HEK293T (cell line): ENCODE data around the gene SNTG2.

Experiments used
- CTCF ChIA-PET: fragments of 350-600 bp; formaldehyde crosslinking; extraction: SDS; loops from one replicate; lab custom pipeline; 2021; ENCODE audit warnings: antibody characterized with exemption, inconsistent platforms; lab: Yijun Ruan, JAX
- POLR2A ChIA-PET: fragments of 350-600 bp; formaldehyde crosslinking; extraction: SDS; loops from one replicate; lab custom pipeline; 2020; ENCODE audit warnings: antibody characterized with exemption, inconsistent platforms; lab: Yijun Ruan, JAX
- DNase-seq: peaks from one replicate; pipeline ENCODE4 v3.0.0; 2012; ENCODE audit warnings: mixed read lengths; ENCODE audit errors: extremely low spot score
- ARNT ChIP-seq: fragments of 450-650 bp; IDR thresholded peaks from 2 replicates; pipeline ENCODE4 v1.6.1; 2017; ENCODE audit warnings: mild to moderate bottlenecking
- BHLHE40 ChIP-seq: fragments of 450-650 bp; IDR thresholded peaks from 2 replicates; pipeline ENCODE4 v1.6.1; 2016; ENCODE audit warnings: mild to moderate bottlenecking, moderate library complexity, borderline replicate concordance
- CTBP1 ChIP-seq: fragments of 450-650 bp; IDR thresholded peaks from 2 replicates; pipeline ENCODE4 v1.6.1; 2016; ENCODE audit warnings: borderline replicate concordance
- ELF4 ChIP-seq: fragments of 450-650 bp; IDR thresholded peaks from 2 replicates; pipeline ENCODE4 v1.6.1; 2017; ENCODE audit warnings: antibody characterized with exemption
- FOXA1 ChIP-seq: fragments of 450-650 bp; IDR thresholded peaks from 2 replicates; pipeline ENCODE4 v1.6.1; 2016; ENCODE audit warnings: mild to moderate bottlenecking
- FOXK2 ChIP-seq: fragments of 450-650 bp; IDR thresholded peaks from 2 replicates; pipeline ENCODE4 v1.6.1; 2016; ENCODE audit warnings: mild to moderate bottlenecking
- FOXM1 ChIP-seq: fragments of 450-650 bp; IDR thresholded peaks from 2 replicates; pipeline ENCODE4 v1.6.1; 2017; ENCODE audit warnings: mild to moderate bottlenecking, borderline replicate concordance
- HDGF ChIP-seq: fragments of 450-650 bp; IDR thresholded peaks from 2 replicates; pipeline ENCODE4 v1.6.1; 2017; ENCODE audit warnings: antibody characterized with exemption, borderline replicate concordance
- L3MBTL2 ChIP-seq: fragments of 450-650 bp; conservative IDR thresholded peaks from 2 replicates; pipeline ENCODE4 v1.6.1; 2016; ENCODE audit warnings: mild to moderate bottlenecking
- LEF1 ChIP-seq: fragments of 450-650 bp; IDR thresholded peaks from 2 replicates; pipeline ENCODE4 v1.6.1; 2017; ENCODE audit warnings: mild to moderate bottlenecking, borderline replicate concordance
- NFRKB ChIP-seq: fragments of 450-650 bp; IDR thresholded peaks from 2 replicates; pipeline ENCODE4 v1.6.1; 2016; ENCODE audit warnings: mild to moderate bottlenecking, moderate library complexity
- PKNOX1 ChIP-seq: fragments of 450-650 bp; IDR thresholded peaks from 2 replicates; pipeline ENCODE4 v1.6.1; 2016
- SP1 ChIP-seq: fragments of 450-650 bp; IDR thresholded peaks from 2 replicates; pipeline ENCODE4 v1.6.1; 2017
- SUZ12 ChIP-seq: fragments of 450-650 bp; IDR thresholded peaks from 2 replicates; pipeline ENCODE4 v1.6.1; 2016; ENCODE audit warnings: mild to moderate bottlenecking
- TARDBP ChIP-seq: fragments of 450-650 bp; IDR thresholded peaks from 2 replicates; pipeline ENCODE4 v1.6.1; 2016
- ZNF384 ChIP-seq: fragments of 450-650 bp; IDR thresholded peaks from 2 replicates; pipeline ENCODE4 v1.6.1; 2016

The SNTG2 gene

GRCh38 chr2:1053786-1054185, 103.1 kb downstream of the SNTG2 start:
- no peak for TF ChIP-seq ZNF384
- no peak for TF ChIP-seq SP1
- TF ChIP-seq SUZ12: no peak
- ChIA-PET CTCF (no interaction called here), POLR2A (no interaction called here)
- no peak for DNase-seq

DNA sequence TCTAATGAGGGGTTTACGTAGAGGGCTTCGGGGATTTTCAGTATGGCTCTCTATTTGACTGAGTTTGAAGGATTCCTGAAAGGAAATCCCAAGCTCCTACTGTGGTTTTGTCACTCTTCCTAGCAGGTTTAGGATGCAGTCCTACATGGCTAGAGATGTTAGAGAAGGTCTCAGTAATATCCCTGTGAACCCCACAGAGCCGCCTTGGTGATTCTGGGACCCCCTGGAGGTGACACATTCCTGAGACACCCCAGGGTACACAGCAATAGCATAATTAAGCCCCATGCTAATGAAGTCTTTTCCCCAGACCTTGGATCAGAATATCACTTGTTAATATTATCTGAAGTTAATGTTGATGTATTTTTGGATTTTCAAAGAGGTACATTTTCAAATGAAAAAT, 103.8 kb downstream of the SNTG2 start:
- ChIA-PET CTCF (no interaction called here), POLR2A (no interaction called here)
- DNase-seq: no peak
- TF ChIP-seq BHLHE40: no peak
- TF ChIP-seq ELF4: no peak
- no peak for TF ChIP-seq TARDBP
- TF ChIP-seq FOXM1: no peak
- TF ChIP-seq ARNT: no peak
- no peak for TF ChIP-seq SP1

DNA sequence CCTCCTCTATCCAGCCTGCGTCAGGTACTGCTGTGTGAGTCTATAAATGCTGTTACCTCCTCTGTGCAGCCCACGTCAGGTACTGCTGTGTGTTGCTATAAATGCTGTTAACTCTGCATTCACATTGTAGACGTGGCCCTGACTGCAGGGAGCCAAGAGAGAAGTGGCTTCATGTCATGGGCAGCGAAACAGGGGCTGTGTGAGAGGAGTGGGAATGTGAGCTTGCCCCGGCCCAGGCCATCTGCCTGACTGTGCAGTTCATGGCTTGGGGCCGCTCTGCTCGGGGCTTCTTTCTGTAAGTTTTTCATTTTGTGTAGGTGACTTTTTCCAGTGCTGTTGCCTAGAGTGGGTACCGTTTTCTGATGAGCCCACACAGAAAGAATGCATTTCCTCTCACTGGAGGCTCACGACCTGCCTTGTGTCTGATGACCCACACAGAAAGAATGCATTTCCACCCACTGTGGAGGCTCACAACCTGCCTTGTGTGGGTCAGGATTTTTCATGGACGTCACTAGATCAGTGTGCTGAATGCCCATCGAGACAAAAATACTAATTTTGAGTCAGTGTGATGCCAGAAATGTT, 104.5 kb downstream of the SNTG2 start:
- CTCF ChIA-PET: no interaction called here

DNA sequence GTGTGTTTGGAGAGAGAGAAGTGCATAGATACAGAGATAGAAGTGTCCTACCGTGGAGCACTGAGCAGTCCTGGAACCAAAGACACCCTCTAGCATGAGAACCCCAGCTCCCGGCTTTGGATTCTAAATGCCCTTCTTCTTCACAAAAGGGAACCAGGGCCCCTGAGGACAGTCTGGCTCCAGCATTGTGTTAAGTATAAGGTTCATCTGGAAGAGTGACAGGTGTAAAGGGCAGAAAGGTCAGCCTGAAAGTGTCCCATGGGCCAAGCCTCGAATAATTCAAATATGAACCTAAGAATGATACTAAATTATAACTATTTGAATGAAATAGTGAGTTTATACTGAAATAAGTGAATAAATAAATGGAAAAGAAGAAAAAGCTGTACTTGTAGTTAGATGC, 109.7 kb downstream of the SNTG2 start:
- ChIA-PET POLR2A (no interaction called here), CTCF (interaction anchor here (0.8 kb wide), 1 partner anchor 124 kb away, joined by 3 read pairs; no protein-coding TSS in a partner anchor)
- TF ChIP-seq HDGF (no peak), L3MBTL2 (no peak), ZNF384 (no peak), LEF1 (no peak), SUZ12 (no peak), PKNOX1 (no peak), FOXM1 (no peak), CTBP1 (no peak), ARNT (no peak), BHLHE40 (no peak), SP1 (no peak), NFRKB (no peak), FOXK2 (no peak), TARDBP (no peak), ELF4 (no peak)
- DNase-seq: no peak

More for the DNA sequence above, 104.5 kb downstream of the SNTG2 start:
- no peak for DNase-seq
- TF ChIP-seq LEF1 (no peak), FOXA1 (no peak), TARDBP (no peak), FOXK2 (no peak), SUZ12 (no peak), CTBP1 (no peak), FOXM1 (no peak), SP1 (no peak), NFRKB (no peak), ELF4 (no peak)
- POLR2A ChIA-PET: no interaction called here

DNA sequence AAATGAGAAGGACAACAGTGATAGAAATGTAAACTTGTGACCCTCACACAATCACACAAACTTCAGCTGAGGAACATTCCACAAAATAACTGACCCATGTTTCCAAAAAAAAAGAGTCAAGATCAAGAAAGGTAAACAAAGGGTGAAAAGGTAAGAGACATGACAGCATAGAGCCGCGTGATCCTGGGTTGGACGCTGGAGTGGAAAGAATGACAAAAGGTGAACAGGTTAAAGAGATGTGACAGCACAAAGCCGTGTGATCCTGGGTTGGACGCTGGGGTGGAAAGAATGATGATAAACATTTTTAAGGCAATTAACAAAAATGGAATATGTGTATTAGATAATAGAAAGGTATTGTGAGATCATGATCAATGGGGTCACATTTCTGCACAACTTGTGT, 110.3 kb downstream of the SNTG2 start:
- TF ChIP-seq ARNT: no peak
- no peak for TF ChIP-seq ZNF384
- no peak for TF ChIP-seq TARDBP
- no peak for TF ChIP-seq LEF1
- TF ChIP-seq FOXA1: no peak
- no peak for TF ChIP-seq FOXK2
- TF ChIP-seq FOXM1: no peak
- no peak for TF ChIP-seq SUZ12
- TF ChIP-seq PKNOX1: no peak
- TF ChIP-seq BHLHE40: no peak
- TF ChIP-seq HDGF: no peak
- TF ChIP-seq SP1: no peak

GRCh38 chr2:1068241-1068640, 117.6 kb downstream of the SNTG2 start:
- POLR2A ChIA-PET: no interaction called here
- no peak for TF ChIP-seq FOXA1
- TF ChIP-seq BHLHE40: no peak
- TF ChIP-seq SUZ12: no peak
- no peak for TF ChIP-seq PKNOX1
- TF ChIP-seq ARNT: no peak
- no peak for TF ChIP-seq L3MBTL2
- TF ChIP-seq FOXK2: no peak
- TF ChIP-seq ELF4: no peak
- TF ChIP-seq CTBP1: no peak
- TF ChIP-seq HDGF: no peak
- TF ChIP-seq FOXM1: no peak
- TF ChIP-seq NFRKB: no peak
- TF ChIP-seq TARDBP: no peak
- DNase-seq: no peak
- CTCF ChIA-PET: no interaction called here

More for the DNA sequence above, 110.3 kb downstream of the SNTG2 start:
- CTCF ChIA-PET: interaction anchor here (0.8 kb wide), 1 partner anchor 124 kb away, joined by 3 read pairs; no protein-coding TSS in a partner anchor
- POLR2A ChIA-PET: no interaction called here
- no peak for DNase-seq

GRCh38 chr2:1068822-1069221, 118.2 kb downstream of the SNTG2 start:
- ChIA-PET CTCF (no interaction called here), POLR2A (no interaction called here)
- TF ChIP-seq FOXA1: no peak
- TF ChIP-seq ELF4: no peak
- TF ChIP-seq BHLHE40: no peak
- TF ChIP-seq L3MBTL2: no peak
- no peak for TF ChIP-seq CTBP1
- TF ChIP-seq NFRKB: no peak
- TF ChIP-seq SUZ12: no peak
- no peak for TF ChIP-seq HDGF
- TF ChIP-seq FOXM1: no peak
- no peak for TF ChIP-seq ARNT
- TF ChIP-seq ZNF384: no peak
- no peak for TF ChIP-seq SP1
- DNase-seq: no peak
